ENCODE measurements around the gene NLK.

Gene NLK

DNA sequence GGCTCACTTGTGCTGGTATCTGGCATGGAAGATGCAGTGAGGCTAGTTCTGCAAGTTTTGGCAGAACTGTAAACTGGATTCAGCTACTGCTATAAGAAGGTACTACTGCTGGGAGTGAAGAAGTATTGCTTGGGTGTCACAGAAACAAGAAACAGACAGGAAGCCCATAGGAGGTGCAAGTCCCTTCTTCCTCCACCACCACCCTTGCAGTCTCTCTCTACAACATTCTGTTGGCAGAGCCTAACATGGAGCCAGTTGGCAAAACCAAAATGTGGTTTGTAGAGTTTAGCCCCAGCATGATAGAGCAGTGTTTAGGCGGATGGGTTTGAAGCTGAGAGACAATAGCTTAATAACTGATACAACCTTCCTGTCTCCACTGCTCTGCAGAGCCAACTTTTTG is 72.6 kb downstream of the NLK start:
- Histone ChIP-seq H2AFZ (ENCODE audit: low read length) (no peak overlapping the region), H3K9ac (ENCODE audit: low read depth, low read length, poor library complexity) (no peak overlapping the region), H4K8ac (ENCODE audit: low read depth, low read length) (no peak overlapping the region), H2BK120ac (ENCODE audit: low read depth, low read length) (no peak overlapping the region), H3K4me1 (ENCODE audit: control insufficient read depth in 2 of 2, insufficient read depth in 1 of 2, low read depth in 1 of 2, low read length in 2 of 2) (peaks cover 3 to 12% of the 10 kb centered on the region in 2 donors), H3K4me3 (ENCODE audit: low read length in 2 of 2) (no peak overlapping the region), H3K4me2 (ENCODE audit: insufficient read depth, low read length, poor library complexity, severe bottlenecking) (no peak overlapping the region), H2BK12ac (ENCODE audit: low read length) (no peak overlapping the region), H3K18ac (ENCODE audit: low read length) (no peak overlapping the region), H3K79me1 (ENCODE audit: low read depth, low read length) (no peaks in the 10 kb centered on the region), H3K9me3 (replicated peaks in 1 of 2; ENCODE audit: control insufficient read depth in 2 of 2, insufficient read depth in 1 of 2, low read depth in 1 of 2, low read length in 2 of 2) (peaks cover 0 to 9% of the 10 kb centered on the region in 2 donors), H4K91ac (ENCODE audit: low read depth, low read length, poor library complexity) (no peak overlapping the region), H3K14ac (ENCODE audit: low read length) (no peak overlapping the region), H3K23ac (ENCODE audit: low read depth, low read length, poor library complexity) (no peak overlapping the region), H3K36me3 (replicated peaks in 1 of 2; ENCODE audit: control insufficient read depth in 2 of 2, insufficient read depth in 2 of 2, low read length in 2 of 2) (no peaks in the 10 kb centered on the region), H2BK15ac (ENCODE audit: low read length) (no peak overlapping the region), H2AK5ac (ENCODE audit: low read depth, low read length) (no peak overlapping the region), H3K4ac (ENCODE audit: low read length) (no peak overlapping the region), H3K27ac (replicated peaks; ENCODE audit: low read length) (no peak overlapping the region), H2BK5ac (ENCODE audit: low read length) (no peak overlapping the region), H3K27me3 (ENCODE audit: control insufficient read depth in 3 of 3, insufficient read depth in 3 of 3, low read depth in 1 of 3, low read length in 3 of 3) (no peaks in the 10 kb centered on the region)
- no CpG with 5 or more reads among the region's 1 CpG for WGBS, 2 donors (ENCODE audit: extremely low coverage in 2 of 2, insufficient read length in 2 of 2, insufficient replicate concordance in 1 of 2)
- DNase-seq (ENCODE audit: low spot score): no peak

DNA sequence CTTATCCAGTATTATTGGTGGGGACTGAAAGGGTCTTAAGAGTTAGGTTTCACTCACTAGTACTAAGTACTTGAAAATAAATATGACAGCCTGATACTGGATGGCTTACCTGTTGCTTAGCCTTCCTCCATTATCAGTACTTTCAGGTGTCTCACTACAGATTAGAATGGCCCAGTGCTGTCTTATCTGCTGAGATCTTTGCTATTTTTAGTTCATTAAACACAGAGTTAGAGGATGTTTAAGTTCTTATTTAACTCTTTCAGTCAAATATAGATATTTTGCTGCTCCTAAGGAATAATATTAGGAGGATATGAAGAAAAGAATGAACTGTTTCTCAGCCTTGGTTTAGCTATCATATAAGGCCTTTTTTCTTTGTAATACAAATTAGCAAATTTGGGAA is 74.8 kb downstream of the NLK start:
- no peak overlapping the region for H3K4me3 ChIP-seq (ENCODE audit: low read length in 2 of 2)
- no peak overlapping the region for H2AFZ ChIP-seq (ENCODE audit: low read length)
- no peak overlapping the region for H3K27ac ChIP-seq (replicated peaks; ENCODE audit: low read length)
- H2BK5ac ChIP-seq (ENCODE audit: low read length): no peak overlapping the region
- no peak overlapping the region for H2BK12ac ChIP-seq (ENCODE audit: low read length)
- peaks cover 3% of the 10 kb centered on the region for H3K79me1 ChIP-seq (ENCODE audit: low read depth, low read length)
- no peak overlapping the region for H3K4ac ChIP-seq (ENCODE audit: low read length)
- H3K36me3 ChIP-seq (replicated peaks in 1 of 2; ENCODE audit: control insufficient read depth in 2 of 2, insufficient read depth in 2 of 2, low read length in 2 of 2): peaks cover 0 to under 1% of the 10 kb centered on the region in 2 donors
- peaks cover 0 to 6% of the 10 kb centered on the region in 2 donors for H3K9me3 ChIP-seq (replicated peaks in 1 of 2; ENCODE audit: control insufficient read depth in 2 of 2, insufficient read depth in 1 of 2, low read depth in 1 of 2, low read length in 2 of 2)
- H4K8ac ChIP-seq (ENCODE audit: low read depth, low read length): no peak overlapping the region
- peaks cover 3 to 9% of the 10 kb centered on the region in 2 donors for H3K4me1 ChIP-seq (ENCODE audit: control insufficient read depth in 2 of 2, insufficient read depth in 1 of 2, low read depth in 1 of 2, low read length in 2 of 2)
- no peak overlapping the region for H3K4me2 ChIP-seq (ENCODE audit: insufficient read depth, low read length, poor library complexity, severe bottlenecking)
- H2AK5ac ChIP-seq (ENCODE audit: low read depth, low read length): no peak overlapping the region
- H3K27me3 ChIP-seq (ENCODE audit: control insufficient read depth in 3 of 3, insufficient read depth in 3 of 3, low read depth in 1 of 3, low read length in 3 of 3): no peaks in the 10 kb centered on the region
- no peak overlapping the region for H2BK120ac ChIP-seq (ENCODE audit: low read depth, low read length)
- no peak overlapping the region for H3K9ac ChIP-seq (ENCODE audit: low read depth, low read length, poor library complexity)
- H3K14ac ChIP-seq (ENCODE audit: low read length): no peak overlapping the region
- H4K91ac ChIP-seq (ENCODE audit: low read depth, low read length, poor library complexity): no peak overlapping the region
- no peak overlapping the region for H3K18ac ChIP-seq (ENCODE audit: low read length)
- H2BK15ac ChIP-seq (ENCODE audit: low read length): no peak overlapping the region
- no peak overlapping the region for H3K23ac ChIP-seq (ENCODE audit: low read depth, low read length, poor library complexity)
- DNase-seq (ENCODE audit: low spot score): no peak

DNA sequence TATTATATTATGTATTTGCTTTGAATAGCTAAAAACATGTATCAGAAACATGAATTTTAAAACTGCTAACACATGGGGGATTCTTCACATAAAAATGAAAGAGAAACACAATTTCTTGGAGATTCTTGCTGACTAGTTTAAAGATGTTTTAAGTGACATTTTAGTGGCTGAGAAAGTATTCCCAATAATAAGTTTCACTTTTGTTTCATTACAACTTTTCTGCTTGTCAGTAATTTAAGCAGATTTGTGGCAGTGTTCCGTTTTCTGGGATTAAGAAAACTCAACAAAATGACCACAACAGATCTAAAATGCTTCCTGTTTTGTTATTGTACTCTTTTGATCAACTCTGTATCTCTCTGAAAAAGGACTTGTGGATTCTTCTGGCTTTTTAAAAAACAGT is 75.9 kb downstream of the NLK start:
- Histone ChIP-seq H2BK120ac (ENCODE audit: low read depth, low read length) (no peak overlapping the region), H3K4me1 (ENCODE audit: control insufficient read depth in 2 of 2, insufficient read depth in 1 of 2, low read depth in 1 of 2, low read length in 2 of 2) (peaks cover 3 to 9% of the 10 kb centered on the region in 2 donors), H2BK5ac (ENCODE audit: low read length) (no peak overlapping the region), H2AK5ac (ENCODE audit: low read depth, low read length) (no peak overlapping the region), H2BK15ac (ENCODE audit: low read length) (no peak overlapping the region), H3K23ac (ENCODE audit: low read depth, low read length, poor library complexity) (no peak overlapping the region), H3K14ac (ENCODE audit: low read length) (no peak overlapping the region), H4K91ac (ENCODE audit: low read depth, low read length, poor library complexity) (no peak overlapping the region), H3K4me3 (ENCODE audit: low read length in 2 of 2) (no peak overlapping the region), H3K79me1 (ENCODE audit: low read depth, low read length) (peaks cover 3% of the 10 kb centered on the region), H3K27me3 (ENCODE audit: control insufficient read depth in 3 of 3, insufficient read depth in 3 of 3, low read depth in 1 of 3, low read length in 3 of 3) (no peaks in the 10 kb centered on the region), H3K9ac (ENCODE audit: low read depth, low read length, poor library complexity) (no peak overlapping the region), H3K4ac (ENCODE audit: low read length) (no peak overlapping the region), H4K8ac (ENCODE audit: low read depth, low read length) (no peak overlapping the region), H3K4me2 (ENCODE audit: insufficient read depth, low read length, poor library complexity, severe bottlenecking) (no peak overlapping the region), H3K36me3 (replicated peaks in 1 of 2; ENCODE audit: control insufficient read depth in 2 of 2, insufficient read depth in 2 of 2, low read length in 2 of 2) (peaks cover 0 to 11% of the 10 kb centered on the region in 2 donors), H3K18ac (ENCODE audit: low read length) (no peak overlapping the region), H3K9me3 (replicated peaks in 1 of 2; ENCODE audit: control insufficient read depth in 2 of 2, insufficient read depth in 1 of 2, low read depth in 1 of 2, low read length in 2 of 2) (peaks cover 0 to 6% of the 10 kb centered on the region in 2 donors), H2BK12ac (ENCODE audit: low read length) (no peak overlapping the region), H2AFZ (ENCODE audit: low read length) (no peak overlapping the region), H3K27ac (replicated peaks; ENCODE audit: low read length) (no peak overlapping the region)
- WGBS, 2 donors (ENCODE audit: extremely low coverage in 2 of 2, insufficient read length in 2 of 2, insufficient replicate concordance in 1 of 2): no CpG with 5 or more reads among the region's 1 CpG
- no peak for DNase-seq (ENCODE audit: low spot score)

GRCh38 chr17:28119046-28119445 is 76.6 kb downstream of the NLK start:
- no peak overlapping the region for H2BK5ac ChIP-seq (ENCODE audit: low read length)
- WGBS, 2 donors (ENCODE audit: extremely low coverage in 2 of 2, insufficient read length in 2 of 2, insufficient replicate concordance in 1 of 2): no CpG with 5 or more reads among the region's 2 CpGs

More at GRCh38 chr17:28119046-28119445, 76.6 kb downstream of the NLK start:
- no peak overlapping the region for H3K4me3 ChIP-seq (ENCODE audit: low read length in 2 of 2)
- H3K18ac ChIP-seq (ENCODE audit: low read length): no peak overlapping the region
- H3K4me2 ChIP-seq (ENCODE audit: insufficient read depth, low read length, poor library complexity, severe bottlenecking): no peak overlapping the region
- H3K14ac ChIP-seq (ENCODE audit: low read length): no peak overlapping the region
- H3K79me1 ChIP-seq (ENCODE audit: low read depth, low read length): peaks cover 3% of the 10 kb centered on the region
- H3K9ac ChIP-seq (ENCODE audit: low read depth, low read length, poor library complexity): no peak overlapping the region
- peaks cover 0 to under 1% (median 0%) of the 10 kb centered on the region in 3 experiments for H3K27me3 ChIP-seq (ENCODE audit: control insufficient read depth in 3 of 3, insufficient read depth in 3 of 3, low read depth in 1 of 3, low read length in 3 of 3)
- no peak overlapping the region for H2BK15ac ChIP-seq (ENCODE audit: low read length)
- no peak overlapping the region for H4K91ac ChIP-seq (ENCODE audit: low read depth, low read length, poor library complexity)
- no peak overlapping the region for H3K4ac ChIP-seq (ENCODE audit: low read length)
- no peak overlapping the region for H2BK12ac ChIP-seq (ENCODE audit: low read length)
- peaks cover 0 to 6% of the 10 kb centered on the region in 2 donors for H3K9me3 ChIP-seq (replicated peaks in 1 of 2; ENCODE audit: control insufficient read depth in 2 of 2, insufficient read depth in 1 of 2, low read depth in 1 of 2, low read length in 2 of 2)
- peaks cover 0 to 9% of the 10 kb centered on the region in 2 donors for H3K4me1 ChIP-seq (ENCODE audit: control insufficient read depth in 2 of 2, insufficient read depth in 1 of 2, low read depth in 1 of 2, low read length in 2 of 2)
- H4K8ac ChIP-seq (ENCODE audit: low read depth, low read length): no peak overlapping the region
- H3K36me3 ChIP-seq (replicated peaks in 1 of 2; ENCODE audit: control insufficient read depth in 2 of 2, insufficient read depth in 2 of 2, low read length in 2 of 2): peaks cover 0 to 17% of the 10 kb centered on the region in 2 donors
- no peak for DNase-seq (ENCODE audit: low spot score)
- H3K27ac ChIP-seq (replicated peaks; ENCODE audit: low read length): no peak overlapping the region
- H3K23ac ChIP-seq (ENCODE audit: low read depth, low read length, poor library complexity): no peak overlapping the region
- H2AFZ ChIP-seq (ENCODE audit: low read length): no peak overlapping the region
- no peak overlapping the region for H2AK5ac ChIP-seq (ENCODE audit: low read depth, low read length)
- no peak overlapping the region for H2BK120ac ChIP-seq (ENCODE audit: low read depth, low read length)
